ENCODE measurements around the gene PRAMEF13. TPM values are rescaled to one million over a fixed set of nuclear protein-coding genes. Genes with fewer than 3 reads are reported as not detected.
"Not testable (repeated sequence)": the region's sequence is repeated elsewhere in the genome, so short reads cannot be mapped to it uniquely, and the experiment has no call there.

The PRAMEF13 gene
- total and polyA plus RNA-seq, 2 experiments from 2014 or later = not detected

GRCh38 chr1:13237572-13237971 is 36.4 kb upstream of the PRAMEF13 start:
- H3K36me3 Mint-ChIP-seq (ENCODE audit: low read depth) = peaks cover 50% of the 10 kb centered on the region; the same call in 2 of the 3 replicates
- not testable (repeated sequence) for H4K20me1 ChIP-seq (replicated peaks; ENCODE audit: insufficient read depth); H3K4me1 ChIP-seq (ENCODE audit: insufficient read depth); H3K4me2 ChIP-seq; DNase-seq (ENCODE audit: low spot score); H2AFZ ChIP-seq; H3F3A ChIP-seq (replicated peaks; ENCODE audit: low read depth); H3K27ac ChIP-seq (ENCODE audit: low read depth); H3K27me3 ChIP-seq (ENCODE audit: insufficient read depth); H3K4me3 ChIP-seq; H3K4me1 Mint-ChIP-seq; H3K4me3 Mint-ChIP-seq; H3K9me2 ChIP-seq (ENCODE audit: insufficient read depth); H3K27ac Mint-ChIP-seq; H3K79me2 ChIP-seq (replicated peaks; ENCODE audit: insufficient read depth); ATAC-seq
- peaks cover 98% of the 10 kb centered on the region for H3K9me3 Mint-ChIP-seq
- peaks cover 20% of the 10 kb centered on the region for H3K36me3 ChIP-seq (ENCODE audit: insufficient read depth)
- peaks cover 13% of the 10 kb centered on the region for H3K27me3 Mint-ChIP-seq (ENCODE audit: insufficient read depth, low read depth, poor library complexity)

GRCh38 chr1:13234057-13234456 is 32.8 kb upstream of the PRAMEF13 start:
- not testable (repeated sequence) for H3K27me3 Mint-ChIP-seq (ENCODE audit: insufficient read depth, low read depth, poor library complexity); H3K4me3 Mint-ChIP-seq; ATAC-seq; H3F3A ChIP-seq (replicated peaks; ENCODE audit: low read depth); H3K27me3 ChIP-seq (ENCODE audit: insufficient read depth); H3K4me1 ChIP-seq (ENCODE audit: insufficient read depth); H3K27ac Mint-ChIP-seq; H3K4me2 ChIP-seq; H2AFZ ChIP-seq; H3K4me1 Mint-ChIP-seq; H3K79me2 ChIP-seq (replicated peaks; ENCODE audit: insufficient read depth); H4K20me1 ChIP-seq (replicated peaks; ENCODE audit: insufficient read depth); H3K27ac ChIP-seq (ENCODE audit: low read depth); H3K9me2 ChIP-seq (ENCODE audit: insufficient read depth); DNase-seq (ENCODE audit: low spot score)
- Mint-ChIP-seq H3K36me3 (ENCODE audit: low read depth) (peaks cover 53% of the 10 kb centered on the region), H3K9me3 (peaks cover 98% of the 10 kb centered on the region)
- peaks cover 18% of the 10 kb centered on the region for H3K36me3 ChIP-seq (ENCODE audit: insufficient read depth)
- H3K4me3 ChIP-seq = peak overlapping the region; percentile 20; the same call in 1 of the 2 replicates

- ATAC-seq, H3K27ac Mint-ChIP-seq: not testable (repeated sequence)
- peaks cover 98% of the 10 kb centered on the region for H3K9me3 Mint-ChIP-seq
Observed at GRCh38 chr1:13232056-13232455, 30.8 kb upstream of the PRAMEF13 start.

GRCh38 chr1:13231061-13231750 is 30.0 kb upstream of the PRAMEF13 start:
- not testable (repeated sequence) for H3K4me3 Mint-ChIP-seq; H3K79me2 ChIP-seq (replicated peaks; ENCODE audit: insufficient read depth); H3K27me3 ChIP-seq (ENCODE audit: insufficient read depth); H3K4me1 Mint-ChIP-seq; H2AFZ ChIP-seq; ATAC-seq; H3K27ac Mint-ChIP-seq; DNase-seq (ENCODE audit: low spot score); H3K27me3 Mint-ChIP-seq (ENCODE audit: insufficient read depth, low read depth, poor library complexity); H3K27ac ChIP-seq (ENCODE audit: low read depth); H3K4me2 ChIP-seq; H3K4me1 ChIP-seq (ENCODE audit: insufficient read depth); H3F3A ChIP-seq (replicated peaks; ENCODE audit: low read depth); H4K20me1 ChIP-seq (replicated peaks; ENCODE audit: insufficient read depth); H3K9me2 ChIP-seq (ENCODE audit: insufficient read depth)
- Histone ChIP-seq H3K36me3 (ENCODE audit: insufficient read depth) (peaks cover 13% of the 10 kb centered on the region), H3K4me3 (0 out of 2 replicates have a peak overlapping the region, but pooled peaks have one; percentile 6)
- H3K36me3 Mint-ChIP-seq (ENCODE audit: low read depth) = peaks cover 55% of the 10 kb centered on the region
- H3K9me3 Mint-ChIP-seq = peaks cover 97% of the 10 kb centered on the region

More at GRCh38 chr1:13232056-13232455, 30.8 kb upstream of the PRAMEF13 start:
- not testable (repeated sequence) for H3K4me1 ChIP-seq (ENCODE audit: insufficient read depth); H3K27me3 Mint-ChIP-seq (ENCODE audit: insufficient read depth, low read depth, poor library complexity); DNase-seq (ENCODE audit: low spot score); H3K27me3 ChIP-seq (ENCODE audit: insufficient read depth); H4K20me1 ChIP-seq (replicated peaks; ENCODE audit: insufficient read depth); H3F3A ChIP-seq (replicated peaks; ENCODE audit: low read depth); H3K4me3 Mint-ChIP-seq; H3K27ac ChIP-seq (ENCODE audit: low read depth); H3K4me2 ChIP-seq; H3K9me2 ChIP-seq (ENCODE audit: insufficient read depth); H3K4me1 Mint-ChIP-seq; H3K79me2 ChIP-seq (replicated peaks; ENCODE audit: insufficient read depth); H2AFZ ChIP-seq
- H3K36me3 ChIP-seq (ENCODE audit: insufficient read depth) = peaks cover 11% of the 10 kb centered on the region
- H3K36me3 Mint-ChIP-seq (ENCODE audit: low read depth) = peaks cover 55% of the 10 kb centered on the region
- 0 out of 2 replicates have a peak overlapping the region, but pooled peaks have one; percentile 6 for H3K4me3 ChIP-seq

- not testable (repeated sequence) for H4K20me1 ChIP-seq (replicated peaks; ENCODE audit: insufficient read depth); H3K79me2 ChIP-seq (replicated peaks; ENCODE audit: insufficient read depth); H3K27ac ChIP-seq (ENCODE audit: low read depth); H3K27me3 ChIP-seq (ENCODE audit: insufficient read depth); ATAC-seq; H3F3A ChIP-seq (replicated peaks; ENCODE audit: low read depth); H3K4me2 ChIP-seq; H3K27me3 Mint-ChIP-seq (ENCODE audit: insufficient read depth, low read depth, poor library complexity); H3K4me3 Mint-ChIP-seq; DNase-seq (ENCODE audit: low spot score); H3K4me3 ChIP-seq; H3K27ac Mint-ChIP-seq; H3K4me1 Mint-ChIP-seq; H2AFZ ChIP-seq; H3K4me1 ChIP-seq (ENCODE audit: insufficient read depth); H3K9me2 ChIP-seq (ENCODE audit: insufficient read depth)
- Mint-ChIP-seq H3K36me3 (ENCODE audit: low read depth) (peaks cover 60% of the 10 kb centered on the region), H3K9me3 (peaks cover 97% of the 10 kb centered on the region)
- peaks cover 11% of the 10 kb centered on the region for H3K36me3 ChIP-seq (ENCODE audit: insufficient read depth)
Observed at GRCh38 chr1:13230601-13231000, 29.4 kb upstream of the PRAMEF13 start.

- not testable (repeated sequence) for H3K79me2 ChIP-seq (replicated peaks; ENCODE audit: insufficient read depth); H3K4me3 ChIP-seq; H3K4me2 ChIP-seq; H3F3A ChIP-seq (replicated peaks; ENCODE audit: low read depth); H3K36me3 ChIP-seq (ENCODE audit: insufficient read depth); H4K20me1 ChIP-seq (replicated peaks; ENCODE audit: insufficient read depth); H3K9me2 ChIP-seq (ENCODE audit: insufficient read depth); H3K27me3 Mint-ChIP-seq (ENCODE audit: insufficient read depth, low read depth, poor library complexity); H3K27me3 ChIP-seq (ENCODE audit: insufficient read depth); H2AFZ ChIP-seq; H3K4me1 ChIP-seq (ENCODE audit: insufficient read depth); H3K27ac Mint-ChIP-seq; H3K4me3 Mint-ChIP-seq; H3K4me1 Mint-ChIP-seq; ATAC-seq; DNase-seq (ENCODE audit: low spot score); H3K27ac ChIP-seq (ENCODE audit: low read depth)
- Mint-ChIP-seq H3K9me3 (peaks cover 94% of the 10 kb centered on the region), H3K36me3 (ENCODE audit: low read depth) (peaks cover 60% of the 10 kb centered on the region)
Observed at GRCh38 chr1:13230096-13230495, 28.9 kb upstream of the PRAMEF13 start.
